ENCODE data around the gene SPATA32. TPM values are rescaled to one million over a fixed set of nuclear protein-coding genes. Genes with fewer than 3 reads are reported as not detected.
A peak's percentile ranks its signal among the peaks of the same experiment; 100 is the strongest.

SPATA32 gene
- total RNA-seq, 2 experiments from 2014 or later, result 0.21 to 0.25 TPM

- intact Hi-C loops (cut with DNase I, micrococcal nuclease), result loop anchor here in 1 of 2 experiments (1.0 kb wide), 9 partner anchors 18 to 337 kb away; partner anchors contain the start of genes ACBD4, HEXIM2, MAP3K14 and NMT1
- peak; percentile 85 for DNase-seq
- H3K4me3 Mint-ChIP-seq, result peak overlapping the region; percentile 83
- peak; percentile 33 for ATAC-seq
- peaks cover 50% of the 10 kb centered on the region for H3K4me1 Mint-ChIP-seq
- peak overlapping the region; percentile 81 for H3K27ac Mint-ChIP-seq
- no peaks in the 10 kb centered on the region for H3K27me3 Mint-ChIP-seq
- POLR2A ChIA-PET, result interaction anchor here (0.6 to 1.9 kb wide), 4 partner anchors 21 to 327 kb away, joined by 3 to 16 read pairs (median 4); no protein-coding TSS in a partner anchor
- CTCF ChIA-PET, result interaction anchor here (0.7 to 4.0 kb wide), 12 partner anchors 9 to 353 kb away, joined by 4 to 21 read pairs (median 8); partner anchors contain the start of gene FMNL1
- peaks cover 61% of the 10 kb centered on the region for H3K36me3 Mint-ChIP-seq (ENCODE audit: low read depth)
- H3K9me3 Mint-ChIP-seq (ENCODE audit: low read depth), result no peaks in the 10 kb centered on the region
These were observed 14.9 kb downstream of the SPATA32 start for GRCh38 chr17:45246861-45247428.

GRCh38 chr17:45246338-45246737, 15.6 kb downstream of the SPATA32 start:
- intact Hi-C loops (cut with DNase I, micrococcal nuclease), result no loop called here
- ChIA-PET POLR2A (interaction anchor here (1.6 kb wide), 1 partner anchor 18 kb away, joined by 4 read pairs; no protein-coding TSS in a partner anchor), CTCF (interaction anchor here (0.9 to 4.0 kb wide), 9 partner anchors 10 to 111 kb away, joined by 4 to 21 read pairs (median 8); partner anchors contain the start of gene ACBD4)
- H3K4me1 Mint-ChIP-seq, result peaks cover 49% of the 10 kb centered on the region
- DNase-seq (no peak), ATAC-seq (no peak)
- H3K27me3 Mint-ChIP-seq, result no peaks in the 10 kb centered on the region
- H3K9me3 Mint-ChIP-seq (ENCODE audit: low read depth), result no peaks in the 10 kb centered on the region
- peak overlapping the region; percentile 83 for H3K4me3 Mint-ChIP-seq
- H3K36me3 Mint-ChIP-seq (ENCODE audit: low read depth), result peaks cover 59% of the 10 kb centered on the region
- H3K27ac Mint-ChIP-seq, result peak overlapping the region; percentile 56

GRCh38 chr17:45244725-45245656, 16.9 kb downstream of the SPATA32 start:
- ChIA-PET POLR2A (interaction anchor here (1.6 kb wide), 1 partner anchor 16 kb away, joined by 4 read pairs; no protein-coding TSS in a partner anchor), CTCF (interaction anchor here (0.9 to 4.0 kb wide), 4 partner anchors 10 to 26 kb away, joined by 4 to 21 read pairs (median 6); no protein-coding TSS in a partner anchor)
- H3K27me3 Mint-ChIP-seq, result no peaks in the 10 kb centered on the region
- ATAC-seq (no peak), DNase-seq (no peak)
- no peaks in the 10 kb centered on the region for H3K9me3 Mint-ChIP-seq (ENCODE audit: low read depth)
- peaks cover 40% of the 10 kb centered on the region for H3K4me1 Mint-ChIP-seq
- H3K36me3 Mint-ChIP-seq (ENCODE audit: low read depth), result peaks cover 62% of the 10 kb centered on the region
- H3K4me3 Mint-ChIP-seq, result no peak overlapping the region
- no peak overlapping the region for H3K27ac Mint-ChIP-seq
- intact Hi-C loops (cut with DNase I, micrococcal nuclease), result no loop called here

- Mint-ChIP-seq H3K4me1 (peaks cover 35% of the 10 kb centered on the region), H3K36me3 (ENCODE audit: low read depth) (peaks cover 67% of the 10 kb centered on the region), H3K9me3 (ENCODE audit: low read depth) (no peaks in the 10 kb centered on the region), H3K4me3 (no peak overlapping the region), H3K27me3 (no peaks in the 10 kb centered on the region), H3K27ac (no peak overlapping the region)
- intact Hi-C loops (cut with DNase I, micrococcal nuclease), result no loop called here
- ChIA-PET POLR2A (no interaction called here), CTCF (interaction anchor here (0.6 to 1.4 kb wide), 5 partner anchors 12 to 135 kb away, joined by 3 to 5 read pairs (median 4); partner anchors contain the start of gene ACBD4)
- DNase-seq (no peak), ATAC-seq (no peak)
These were observed 18.1 kb downstream of the SPATA32 start for GRCh38 chr17:45243750-45244149.

GRCh38 chr17:45242029-45242414, 19.9 kb downstream of the SPATA32 start:
- no peaks in the 10 kb centered on the region for H3K9me3 Mint-ChIP-seq (ENCODE audit: low read depth)
- no peak for DNase-seq
- no peak for ATAC-seq
- intact Hi-C loops (cut with DNase I, micrococcal nuclease), result no loop called here
- H3K36me3 Mint-ChIP-seq (ENCODE audit: low read depth), result peaks cover 78% of the 10 kb centered on the region
- no peaks in the 10 kb centered on the region for H3K27me3 Mint-ChIP-seq
- ChIA-PET POLR2A (no interaction called here), CTCF (interaction anchor here (0.5 to 0.8 kb wide), 3 partner anchors 10 to 49 kb away, joined by 3 read pairs; no protein-coding TSS in a partner anchor)
- H3K4me3 Mint-ChIP-seq, result no peak overlapping the region
- no peak overlapping the region for H3K27ac Mint-ChIP-seq
- H3K4me1 Mint-ChIP-seq, result peaks cover 32% of the 10 kb centered on the region

- Mint-ChIP-seq H3K27ac (no peak overlapping the region), H3K9me3 (ENCODE audit: low read depth) (no peaks in the 10 kb centered on the region), H3K36me3 (ENCODE audit: low read depth) (peaks cover 73% of the 10 kb centered on the region)
These were observed 20.4 kb downstream of the SPATA32 start for GRCh38 chr17:45241328-45242028.

GRCh38 chr17:45240905-45241327, 21.0 kb downstream of the SPATA32 start:
- no peaks in the 10 kb centered on the region for H3K9me3 Mint-ChIP-seq (ENCODE audit: low read depth)
- H3K4me3 Mint-ChIP-seq, result no peak overlapping the region
- ChIA-PET POLR2A (no interaction called here), CTCF (interaction anchor here (1.2 kb wide), 1 partner anchor 76 kb away, joined by 3 read pairs; the partner anchor contains the start of gene MAP3K14)
- H3K27me3 Mint-ChIP-seq, result no peaks in the 10 kb centered on the region
- intact Hi-C loops (cut with DNase I, micrococcal nuclease), result no loop called here
- no peak overlapping the region for H3K27ac Mint-ChIP-seq
- ATAC-seq (no peak), DNase-seq (no peak)
- peaks cover 72% of the 10 kb centered on the region for H3K36me3 Mint-ChIP-seq (ENCODE audit: low read depth)
- H3K4me1 Mint-ChIP-seq, result peaks cover 21% of the 10 kb centered on the region

More at GRCh38 chr17:45241328-45242028, 20.4 kb downstream of the SPATA32 start:
- ChIA-PET CTCF (interaction anchor here (0.5 to 1.2 kb wide), 2 partner anchors 21 to 75 kb away, joined by 3 read pairs; partner anchors contain the start of gene MAP3K14), POLR2A (no interaction called here)
- no peak overlapping the region for H3K4me3 Mint-ChIP-seq
- intact Hi-C loops (cut with DNase I, micrococcal nuclease), result no loop called here
- peaks cover 27% of the 10 kb centered on the region for H3K4me1 Mint-ChIP-seq
- DNase-seq (no peak), ATAC-seq (no peak)
- H3K27me3 Mint-ChIP-seq, result no peaks in the 10 kb centered on the region

- peaks cover 82% of the 10 kb centered on the region for H3K36me3 Mint-ChIP-seq (ENCODE audit: low read depth)
- DNase-seq (no peak), ATAC-seq (no peak)
- no peaks in the 10 kb centered on the region for H3K9me3 Mint-ChIP-seq (ENCODE audit: low read depth)
- H3K27ac Mint-ChIP-seq, result peak overlapping the region; percentile 76
- H3K4me1 Mint-ChIP-seq, result peaks cover 37% of the 10 kb centered on the region
- no peak overlapping the region for H3K4me3 Mint-ChIP-seq
- POLR2A ChIA-PET, result no interaction called here
- intact Hi-C loops (cut with DNase I, micrococcal nuclease), result loop anchor here in 1 of 2 experiments (5.0 kb wide), 1 partner anchor 36 kb away; no protein-coding TSS in a partner anchor
- no peaks in the 10 kb centered on the region for H3K27me3 Mint-ChIP-seq
- CTCF ChIA-PET, result interaction anchor here (0.5 to 12.8 kb wide), 4 partner anchors 19 to 138 kb away, joined by 3 to 334 read pairs (median 6); partner anchors contain the start of genes ACBD4 and FMNL1
These were observed 23.6 kb downstream of the SPATA32 start for GRCh38 chr17:45238155-45238774.

GRCh38 chr17:45237686-45238085, 24.2 kb downstream of the SPATA32 start:
- no peak for DNase-seq
- Mint-ChIP-seq H3K4me1 (peaks cover 41% of the 10 kb centered on the region), H3K4me3 (no peak overlapping the region), H3K36me3 (ENCODE audit: low read depth) (peaks cover 80% of the 10 kb centered on the region), H3K27me3 (no peaks in the 10 kb centered on the region), H3K27ac (peak overlapping the region; percentile 76), H3K9me3 (ENCODE audit: low read depth) (no peaks in the 10 kb centered on the region)
- ATAC-seq, result no peak
- intact Hi-C loops (cut with DNase I, micrococcal nuclease), result loop anchor here in 1 of 2 experiments (5.0 kb wide), 1 partner anchor 35 kb away; no protein-coding TSS in a partner anchor
- ChIA-PET CTCF (interaction anchor here (0.6 to 12.8 kb wide), 4 partner anchors 11 to 563 kb away, joined by 3 to 334 read pairs (median 6); partner anchors contain the start of genes ACBD4 and FMNL1), POLR2A (no interaction called here)

GRCh38 chr17:45236282-45236606, 25.6 kb downstream of the SPATA32 start:
- no peak overlapping the region for H3K4me3 Mint-ChIP-seq

More at GRCh38 chr17:45236282-45236606, 25.6 kb downstream of the SPATA32 start:
- ChIA-PET CTCF (interaction anchor here (0.8 to 12.8 kb wide), 5 partner anchors 11 to 173 kb away, joined by 3 to 334 read pairs (median 8); partner anchors contain the start of genes ACBD4 and FMNL1), POLR2A (no interaction called here)
- H3K36me3 Mint-ChIP-seq (ENCODE audit: low read depth), result peaks cover 87% of the 10 kb centered on the region
- DNase-seq (no peak), ATAC-seq (no peak)
- no peaks in the 10 kb centered on the region for H3K27me3 Mint-ChIP-seq
- intact Hi-C loops (cut with DNase I, micrococcal nuclease), result loop anchor here in 1 of 2 experiments (5.0 kb wide), 1 partner anchor 34 kb away; no protein-coding TSS in a partner anchor
- H3K4me1 Mint-ChIP-seq, result peaks cover 55% of the 10 kb centered on the region
- H3K27ac Mint-ChIP-seq, result peak overlapping the region; percentile 67
- H3K9me3 Mint-ChIP-seq (ENCODE audit: low read depth), result no peaks in the 10 kb centered on the region
